ENCODE data around the gene GNPTAB. TPM values are rescaled to one million over a fixed set of nuclear protein-coding genes. Genes with fewer than 3 reads are reported as not detected.

Gene GNPTAB
- total RNA-seq, 3 donors from 2014 or later (not counting 1 experiment from before 2014, with no cell fraction given) = 260 to 285 (median 262) TPM

- Mint-ChIP-seq H3K4me3 (no peak overlapping the region), H3K9me3 (no peaks in the 10 kb centered on the region), H3K27me3 (ENCODE audit: low read depth in 2 of 2) (no peaks in the 10 kb centered on the region), H3K4me1 (peaks cover 17 to 32% of the 10 kb centered on the region in 2 donors), H3K36me3 (peaks cover 14% of the 10 kb centered on the region), H3K27ac (peak overlapping the region; percentile 53 to 62)
- DNase-seq (no peak), ATAC-seq (no peak)
- no peaks in the 10 kb centered on the region for H3K27me3 ChIP-seq (ENCODE audit: control insufficient read depth, insufficient read depth, low read length)
- peaks cover 1% of the 10 kb centered on the region for H3K4me1 ChIP-seq (ENCODE audit: control insufficient read depth, insufficient read depth, low read length)
- TF ChIP-seq, protein P1, sequence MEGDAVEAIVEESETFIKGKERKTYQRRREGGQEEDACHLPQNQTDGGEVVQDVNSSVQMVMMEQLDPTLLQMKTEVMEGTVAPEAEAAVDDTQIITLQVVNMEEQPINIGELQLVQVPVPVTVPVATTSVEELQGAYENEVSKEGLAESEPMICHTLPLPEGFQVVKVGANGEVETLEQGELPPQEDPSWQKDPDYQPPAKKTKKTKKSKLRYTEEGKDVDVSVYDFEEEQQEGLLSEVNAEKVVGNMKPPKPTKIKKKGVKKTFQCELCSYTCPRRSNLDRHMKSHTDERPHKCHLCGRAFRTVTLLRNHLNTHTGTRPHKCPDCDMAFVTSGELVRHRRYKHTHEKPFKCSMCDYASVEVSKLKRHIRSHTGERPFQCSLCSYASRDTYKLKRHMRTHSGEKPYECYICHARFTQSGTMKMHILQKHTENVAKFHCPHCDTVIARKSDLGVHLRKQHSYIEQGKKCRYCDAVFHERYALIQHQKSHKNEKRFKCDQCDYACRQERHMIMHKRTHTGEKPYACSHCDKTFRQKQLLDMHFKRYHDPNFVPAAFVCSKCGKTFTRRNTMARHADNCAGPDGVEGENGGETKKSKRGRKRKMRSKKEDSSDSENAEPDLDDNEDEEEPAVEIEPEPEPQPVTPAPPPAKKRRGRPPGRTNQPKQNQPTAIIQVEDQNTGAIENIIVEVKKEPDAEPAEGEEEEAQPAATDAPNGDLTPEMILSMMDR (IDR thresholded peaks at IDR 0.05) = no peak
- no peak overlapping the region for H3K27ac ChIP-seq (ENCODE audit: low read length)
- H3K9me3 ChIP-seq (ENCODE audit: control insufficient read depth, insufficient read depth, low read length) = no peaks in the 10 kb centered on the region
- H3K4me3 ChIP-seq (ENCODE audit: low read length) = no peak overlapping the region
- intact Hi-C loops (cut with micrococcal nuclease) = loop anchor here (10.0 kb wide), 1 partner anchor 75 kb away; no protein-coding TSS in a partner anchor
- peaks cover 75% of the 10 kb centered on the region for H3K36me3 ChIP-seq (ENCODE audit: control insufficient read depth, insufficient read depth, low read length)
- WGBS (ENCODE audit: insufficient coverage) = 82% methylated on average over 4 of the region's 4 CpGs
Observed at GRCh38 chr12:101749657-101750056, 81.1 kb downstream of the GNPTAB start.

DNA sequence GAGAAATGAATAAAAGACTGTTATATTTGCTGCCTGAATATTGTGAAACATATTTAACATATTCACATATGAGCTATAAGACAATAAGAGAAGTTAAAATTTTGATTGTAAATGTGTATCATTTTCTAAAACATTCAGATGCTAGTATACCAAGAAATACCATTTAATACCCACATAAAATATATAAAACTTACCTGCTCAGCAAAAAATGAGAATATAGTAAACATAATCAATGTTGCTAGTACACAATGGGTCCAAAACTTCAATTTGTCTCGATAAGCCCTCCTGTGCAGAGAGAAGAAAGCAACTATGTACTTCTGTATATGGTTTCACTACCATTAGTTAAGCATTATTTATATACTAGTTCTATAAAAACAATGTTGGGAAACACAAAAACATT is 81.9 kb downstream of the GNPTAB start:
- Histone ChIP-seq H3K9me3 (ENCODE audit: control insufficient read depth, insufficient read depth, low read length) (no peaks in the 10 kb centered on the region), H3K4me3 (ENCODE audit: low read length) (no peak overlapping the region), H3K27ac (ENCODE audit: low read length) (no peak overlapping the region), H3K27me3 (ENCODE audit: control insufficient read depth, insufficient read depth, low read length) (no peaks in the 10 kb centered on the region), H3K4me1 (ENCODE audit: control insufficient read depth, insufficient read depth, low read length) (peaks cover 9% of the 10 kb centered on the region), H3K36me3 (ENCODE audit: control insufficient read depth, insufficient read depth, low read length) (peaks cover 74% of the 10 kb centered on the region)
- WGBS (ENCODE audit: insufficient coverage) = no CpG with 5 or more reads among the region's 1 CpG
- H3K27me3 Mint-ChIP-seq (ENCODE audit: low read depth in 2 of 2) = no peaks in the 10 kb centered on the region
- no peaks in the 10 kb centered on the region for H3K9me3 Mint-ChIP-seq
- H3K27ac Mint-ChIP-seq = peak overlapping the region; percentile 53 to 79
- intact Hi-C loops (cut with micrococcal nuclease) = loop anchor here (10.0 kb wide), 1 partner anchor 74 kb away; no protein-coding TSS in a partner anchor
- H3K36me3 Mint-ChIP-seq = peaks cover 10% of the 10 kb centered on the region
- no peak for ATAC-seq
- peaks cover 24 to 39% of the 10 kb centered on the region in 2 donors for H3K4me1 Mint-ChIP-seq
- no peak overlapping the region for H3K4me3 Mint-ChIP-seq
- DNase-seq = no peak
- TF ChIP-seq, protein P1 (IDR thresholded peaks at IDR 0.05) = no peak

- H3K27ac Mint-ChIP-seq = peak overlapping the region; percentile 53 to 79
- no peaks in the 10 kb centered on the region for H3K27me3 Mint-ChIP-seq (ENCODE audit: low read depth in 2 of 2)
- Histone ChIP-seq H3K4me1 (ENCODE audit: control insufficient read depth, insufficient read depth, low read length) (peaks cover 16% of the 10 kb centered on the region), H3K36me3 (ENCODE audit: control insufficient read depth, insufficient read depth, low read length) (peaks cover 65% of the 10 kb centered on the region), H3K27me3 (ENCODE audit: control insufficient read depth, insufficient read depth, low read length) (no peaks in the 10 kb centered on the region), H3K27ac (ENCODE audit: low read length) (no peak overlapping the region), H3K4me3 (ENCODE audit: low read length) (no peak overlapping the region), H3K9me3 (ENCODE audit: control insufficient read depth, insufficient read depth, low read length) (no peaks in the 10 kb centered on the region)
- TF ChIP-seq, protein P1 (IDR thresholded peaks at IDR 0.05) = no peak
- peaks cover 36 to 50% of the 10 kb centered on the region in 2 donors for H3K4me1 Mint-ChIP-seq
- no peak overlapping the region for H3K4me3 Mint-ChIP-seq
- DNase-seq (no peak), ATAC-seq (peak in 1 of 3 donors; percentile 43)
- WGBS (ENCODE audit: insufficient coverage) = 86% methylated on average over 1 of the region's 1 CpG
- intact Hi-C loops (cut with micrococcal nuclease) = loop anchor here (10.0 kb wide), 1 partner anchor 73 kb away; no protein-coding TSS in a partner anchor
- H3K9me3 Mint-ChIP-seq = no peaks in the 10 kb centered on the region
- peaks cover 10% of the 10 kb centered on the region for H3K36me3 Mint-ChIP-seq
Observed at GRCh38 chr12:101747697-101748096, 83.1 kb downstream of the GNPTAB start.

- Histone ChIP-seq H3K4me1 (ENCODE audit: control insufficient read depth, insufficient read depth, low read length) (peaks cover 19% of the 10 kb centered on the region), H3K9me3 (ENCODE audit: control insufficient read depth, insufficient read depth, low read length) (no peaks in the 10 kb centered on the region), H3K4me3 (ENCODE audit: low read length) (no peak overlapping the region), H3K27me3 (ENCODE audit: control insufficient read depth, insufficient read depth, low read length) (no peaks in the 10 kb centered on the region), H3K36me3 (ENCODE audit: control insufficient read depth, insufficient read depth, low read length) (peaks cover 64% of the 10 kb centered on the region), H3K27ac (ENCODE audit: low read length) (no peak overlapping the region)
- TF ChIP-seq, protein P1 (IDR thresholded peaks at IDR 0.05) = no peak
- no CpG with 5 or more reads among the region's 1 CpG for WGBS (ENCODE audit: insufficient coverage)
- H3K9me3 Mint-ChIP-seq = no peaks in the 10 kb centered on the region
- H3K36me3 Mint-ChIP-seq = peaks cover 10% of the 10 kb centered on the region
- no peak for DNase-seq
- intact Hi-C loops (cut with micrococcal nuclease) = loop anchor here (10.0 kb wide), 1 partner anchor 72 kb away; no protein-coding TSS in a partner anchor
- no peaks in the 10 kb centered on the region for H3K27me3 Mint-ChIP-seq (ENCODE audit: low read depth in 2 of 2)
- H3K27ac Mint-ChIP-seq = peak overlapping the region; percentile 53 to 79
- no peak for ATAC-seq
- peaks cover 37 to 49% of the 10 kb centered on the region in 2 donors for H3K4me1 Mint-ChIP-seq
- H3K4me3 Mint-ChIP-seq = no peak overlapping the region
Observed at GRCh38 chr12:101746661-101747060, 84.1 kb downstream of the GNPTAB start.
